ENCODE measurements around the gene SPSB3. TPM values are rescaled to one million over a fixed set of nuclear protein-coding genes. Genes with fewer than 3 reads are reported as not detected.

Gene SPSB3
- total and polyA plus RNA-seq, 9 of the 15 experiments (the other 6 are each of a cell fraction or from before 2014, with no cell fraction given) = 0.39 to 37.4 (median 7.1) TPM

- TF ChIP-seq NR2C1 (IDR thresholded peaks at IDR 0.05) (no peak), NR2C1 (tag; IDR thresholded peaks at IDR 0.05) (no peak), NFATC3 (IDR thresholded peaks at IDR 0.05) (no peak), ELF1 (tag; IDR thresholded peaks at IDR 0.05) (no peak), BACH1 (tag; IDR thresholded peaks at IDR 0.05) (no peak), ZC3H8 (IDR thresholded peaks at IDR 0.05) (no peak), MTA1 (IDR thresholded peaks at IDR 0.05; ENCODE audit: borderline replicate concordance) (peak; percentile 99), ZNF830 (CRISPR knock-in tag; IDR thresholded peaks at IDR 0.05) (no peak), RBM39 (optimal IDR thresholded peaks at IDR 0.05; ENCODE audit: low read depth, low read length) (no peak), TSC22D4 (tag; IDR thresholded peaks at IDR 0.05) (no peak), PPARD (CRISPR knock-in tag; IDR thresholded peaks at IDR 0.05) (no peak), CBX8 (IDR thresholded peaks at IDR 0.05; ENCODE audit: borderline replicate concordance, extremely low read depth, low read depth, low read length, poor library complexity, severe bottlenecking) (no peak), NELFE (IDR thresholded peaks at IDR 0.05; ENCODE audit: insufficient read depth, insufficient read length) (no peak), L3MBTL2 (IDR thresholded peaks at IDR 0.05) (no peak; the same call in none of the 2 replicates), ZNF668 (CRISPR knock-in tag; IDR thresholded peaks at IDR 0.05) (no peak), ZNF561 (CRISPR knock-in tag; conservative IDR thresholded peaks at IDR 0.05) (no peak), DNMT1 (IDR thresholded peaks at IDR 0.05) (no peak), GTF2E2 (tag; IDR thresholded peaks at IDR 0.05) (no peak), TCF7L2 (IDR thresholded peaks at IDR 0.05; ENCODE audit: low read depth, low read length) (no peak)
- TF ChIP-seq, protein P1, sequence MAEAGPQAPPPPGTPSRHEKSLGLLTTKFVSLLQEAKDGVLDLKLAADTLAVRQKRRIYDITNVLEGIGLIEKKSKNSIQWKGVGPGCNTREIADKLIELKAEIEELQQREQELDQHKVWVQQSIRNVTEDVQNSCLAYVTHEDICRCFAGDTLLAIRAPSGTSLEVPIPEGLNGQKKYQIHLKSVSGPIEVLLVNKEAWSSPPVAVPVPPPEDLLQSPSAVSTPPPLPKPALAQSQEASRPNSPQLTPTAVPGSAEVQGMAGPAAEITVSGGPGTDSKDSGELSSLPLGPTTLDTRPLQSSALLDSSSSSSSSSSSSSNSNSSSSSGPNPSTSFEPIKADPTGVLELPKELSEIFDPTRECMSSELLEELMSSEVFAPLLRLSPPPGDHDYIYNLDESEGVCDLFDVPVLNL (CRISPR knock-in tag; IDR thresholded peaks at IDR 0.05; ENCODE audit: low read depth) = no peak
- TF ChIP-seq, protein P2, sequence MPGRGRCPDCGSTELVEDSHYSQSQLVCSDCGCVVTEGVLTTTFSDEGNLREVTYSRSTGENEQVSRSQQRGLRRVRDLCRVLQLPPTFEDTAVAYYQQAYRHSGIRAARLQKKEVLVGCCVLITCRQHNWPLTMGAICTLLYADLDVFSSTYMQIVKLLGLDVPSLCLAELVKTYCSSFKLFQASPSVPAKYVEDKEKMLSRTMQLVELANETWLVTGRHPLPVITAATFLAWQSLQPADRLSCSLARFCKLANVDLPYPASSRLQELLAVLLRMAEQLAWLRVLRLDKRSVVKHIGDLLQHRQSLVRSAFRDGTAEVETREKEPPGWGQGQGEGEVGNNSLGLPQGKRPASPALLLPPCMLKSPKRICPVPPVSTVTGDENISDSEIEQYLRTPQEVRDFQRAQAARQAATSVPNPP (IDR thresholded peaks at IDR 0.05; ENCODE audit: borderline replicate concordance, insufficient read depth, insufficient read length) = no peak
- TF ChIP-seq, protein P3, sequence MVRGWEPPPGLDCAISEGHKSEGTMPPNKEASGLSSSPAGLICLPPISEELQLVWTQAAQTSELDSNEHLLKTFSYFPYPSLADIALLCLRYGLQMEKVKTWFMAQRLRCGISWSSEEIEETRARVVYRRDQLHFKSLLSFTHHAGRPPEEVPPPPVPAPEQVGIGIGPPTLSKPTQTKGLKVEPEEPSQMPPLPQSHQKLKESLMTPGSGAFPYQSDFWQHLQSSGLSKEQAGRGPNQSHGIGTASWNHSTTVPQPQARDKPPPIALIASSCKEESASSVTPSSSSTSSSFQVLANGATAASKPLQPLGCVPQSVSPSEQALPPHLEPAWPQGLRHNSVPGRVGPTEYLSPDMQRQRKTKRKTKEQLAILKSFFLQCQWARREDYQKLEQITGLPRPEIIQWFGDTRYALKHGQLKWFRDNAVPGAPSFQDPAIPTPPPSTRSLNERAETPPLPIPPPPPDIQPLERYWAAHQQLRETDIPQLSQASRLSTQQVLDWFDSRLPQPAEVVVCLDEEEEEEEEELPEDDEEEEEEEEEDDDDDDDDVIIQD (CRISPR knock-in tag; IDR thresholded peaks at IDR 0.05) = no peak
- TF ChIP-seq, protein P4, sequence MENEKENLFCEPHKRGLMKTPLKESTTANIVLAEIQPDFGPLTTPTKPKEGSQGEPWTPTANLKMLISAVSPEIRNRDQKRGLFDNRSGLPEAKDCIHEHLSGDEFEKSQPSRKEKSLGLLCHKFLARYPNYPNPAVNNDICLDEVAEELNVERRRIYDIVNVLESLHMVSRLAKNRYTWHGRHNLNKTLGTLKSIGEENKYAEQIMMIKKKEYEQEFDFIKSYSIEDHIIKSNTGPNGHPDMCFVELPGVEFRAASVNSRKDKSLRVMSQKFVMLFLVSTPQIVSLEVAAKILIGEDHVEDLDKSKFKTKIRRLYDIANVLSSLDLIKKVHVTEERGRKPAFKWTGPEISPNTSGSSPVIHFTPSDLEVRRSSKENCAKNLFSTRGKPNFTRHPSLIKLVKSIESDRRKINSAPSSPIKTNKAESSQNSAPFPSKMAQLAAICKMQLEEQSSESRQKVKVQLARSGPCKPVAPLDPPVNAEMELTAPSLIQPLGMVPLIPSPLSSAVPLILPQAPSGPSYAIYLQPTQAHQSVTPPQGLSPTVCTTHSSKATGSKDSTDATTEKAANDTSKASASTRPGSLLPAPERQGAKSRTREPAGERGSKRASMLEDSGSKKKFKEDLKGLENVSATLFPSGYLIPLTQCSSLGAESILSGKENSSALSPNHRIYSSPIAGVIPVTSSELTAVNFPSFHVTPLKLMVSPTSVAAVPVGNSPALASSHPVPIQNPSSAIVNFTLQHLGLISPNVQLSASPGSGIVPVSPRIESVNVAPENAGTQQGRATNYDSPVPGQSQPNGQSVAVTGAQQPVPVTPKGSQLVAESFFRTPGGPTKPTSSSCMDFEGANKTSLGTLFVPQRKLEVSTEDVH (IDR thresholded peaks at IDR 0.05; ENCODE audit: low read depth, partially characterized antibody) = peak; percentile 90
Observed at GRCh38 chr16:1782408-1783264, at the start of gene SPSB3, which contains the start of gene NUBP2 (continued).

Data from K562 (cell line).